A549 (cell line): ENCODE data around the gene ARHGEF19. TPM values are rescaled to one million over a fixed set of nuclear protein-coding genes. Genes with fewer than 3 reads are reported as not detected.

Experiments
- ATAC-seq, 2 experiments: fragments of 200-7000 bp in 1 of 2; fragments of >200 bp in 1 of 2; cut with Nextera tagmentation in 1 of 2; cut with Tn5 transposase in 1 of 2; 3 replicates each; pipeline versions ENCODE4 v1.8.0 to v1.9.1; 2018 to 2020; ENCODE audit warnings: mild to moderate bottlenecking in 1 of 2, moderate library complexity in 1 of 2
- CTCF ChIA-PET: fragments of 300-600 bp; sonication (Branson Sonifier 250); formaldehyde crosslinking; extraction: SDS; loops from one replicate; lab custom pipeline; 2021; ENCODE audit warnings: antibody characterized with exemption, inconsistent platforms; lab: Yijun Ruan, JAX
- POLR2A ChIA-PET: fragments of 350-600 bp; formaldehyde crosslinking; extraction: SDS; loops from one replicate; lab custom pipeline; 2021; ENCODE audit warnings: antibody characterized with exemption, inconsistent platforms; lab: Yijun Ruan, JAX
- DNase-seq, 2 experiments: peaks; one replicate each; pipeline versions ENCODE4 v3.0.0 to v3.0.0-alpha.2; 2011 to 2016; ENCODE audit warnings: low read depth in 1 of 2, low spot score in 1 of 2
- FAIRE-seq: peaks from 2 replicates; lab custom pipeline; 2011; peaks lifted over from hg19 to GRCh38; lab: Jason Lieb, UNC
- H3K27ac ChIP-seq, 2 experiments: fragments of >200 bp; sonication (Bioruptor Twin); formaldehyde crosslinking; 3 replicates each; pipeline ENCODE4 v1.5.1; 2016 to 2017
- H3K4me1 ChIP-seq: fragments of >200 bp; sonication (Bioruptor Twin); formaldehyde crosslinking; 3 replicates; pipeline ENCODE4 v1.6.1; 2016
- H3K4me2 ChIP-seq: fragments of >200 bp; sonication (Bioruptor Twin); formaldehyde crosslinking; 3 replicates; pipeline ENCODE4 v1.6.1; 2016
- H3K4me3 ChIP-seq: fragments of >200 bp; sonication (Bioruptor Twin); formaldehyde crosslinking; 3 replicates; pipeline ENCODE4 v1.5.1; 2016
- H3K9me3 ChIP-seq: fragments of >200 bp; sonication (Bioruptor Twin); formaldehyde crosslinking; 3 replicates; pipeline ENCODE4 v1.6.1; 2016
- ATOH8 ChIP-seq: fragments of 250-450 bp; sonication (Bioruptor Pico); IDR thresholded peaks from 2 replicates; pipeline ENCODE4 v1.5.0; 2020; ENCODE audit warnings: low read depth, mild to moderate bottlenecking, moderate library complexity
- CEBPB ChIP-seq, 2 experiments: fragments of >200 bp in 1 of 2; sonication (Bioruptor Twin) in 1 of 2; formaldehyde crosslinking in 1 of 2; IDR thresholded peaks; 2 replicates each; pipeline ENCODE4 v1.6.1; 2012 to 2016
- CHD4 ChIP-seq: fragments of 200-600 bp; sonication (generic); IDR thresholded peaks from 2 replicates; pipeline ENCODE4 v1.6.1; 2016; ENCODE audit warnings: antibody characterized with exemption, mild to moderate bottlenecking, borderline replicate concordance
- EHF ChIP-seq: fragments of 250-450 bp; sonication (Bioruptor Pico); IDR thresholded peaks from 2 replicates; pipeline ENCODE4 v1.5.0; 2020; ENCODE audit warnings: mild to moderate bottlenecking
- FOSB ChIP-seq: fragments of 250-450 bp; sonication (Bioruptor Pico); IDR thresholded peaks from 2 replicates; pipeline ENCODE4 v1.5.0; 2020; ENCODE audit warnings: mild to moderate bottlenecking, moderate library complexity
- GATA3 ChIP-seq: IDR thresholded peaks from 2 replicates; pipeline ENCODE4 v1.6.1; 2012; ENCODE audit warnings: borderline replicate concordance
- JUN ChIP-seq, 2 experiments: fragments of >200 bp; sonication (Bioruptor Twin); formaldehyde crosslinking; IDR thresholded peaks; 2 replicates in 1 of 2; 3 replicates in 1 of 2; pipeline ENCODE4 v1.6.1; 2016 to 2017
- JUNB ChIP-seq: fragments of >200 bp; sonication (Bioruptor Twin); formaldehyde crosslinking; IDR thresholded peaks from 2 replicates; pipeline ENCODE4 v1.6.1; 2016
- MAFK ChIP-seq: fragments of 450-650 bp; IDR thresholded peaks from 2 replicates; pipeline ENCODE4 v1.6.1; 2014; ENCODE audit not compliant: partially characterized antibody
- MAX ChIP-seq: IDR thresholded peaks from 2 replicates; pipeline ENCODE4 v1.6.1; 2012
- NPAS2 ChIP-seq: fragments of 250-450 bp; sonication (Bioruptor Pico); IDR thresholded peaks from 2 replicates; pipeline ENCODE4 v1.8.0; 2022; ENCODE audit warnings: mild to moderate bottlenecking, moderate library complexity, borderline replicate concordance
- NR3C1 ChIP-seq: fragments of >200 bp; sonication (Bioruptor Twin); formaldehyde crosslinking; IDR thresholded peaks from 3 replicates; pipeline ENCODE4 v1.6.1; 2017
- RARB ChIP-seq: fragments of 250-450 bp; sonication (Bioruptor Pico); IDR thresholded peaks from 2 replicates; pipeline ENCODE4 v1.8.0; 2021; ENCODE audit warnings: mild to moderate bottlenecking, moderate library complexity
- RCOR1 ChIP-seq: fragments of 150-350 bp; IDR thresholded peaks from 2 replicates; pipeline ENCODE4 v1.6.1; 2014; ENCODE audit warnings: antibody characterized with exemption, low read length, low read depth
- REST ChIP-seq: fragments of 200-600 bp; sonication (generic); IDR thresholded peaks from 2 replicates; pipeline ENCODE4 v1.6.1; 2016; ENCODE audit warnings: antibody characterized with exemption, mild to moderate bottlenecking, moderate library complexity
- TFCP2L1 ChIP-seq: fragments of 250-450 bp; sonication (Bioruptor Pico); IDR thresholded peaks from 2 replicates; pipeline ENCODE4 v1.5.0; 2021; ENCODE audit warnings: mild to moderate bottlenecking
- ZC3H11A ChIP-seq: fragments of 450-650 bp; IDR thresholded peaks from 2 replicates; pipeline ENCODE4 v1.6.1; 2014; ENCODE audit warnings: antibody characterized with exemption, mild to moderate bottlenecking
- ZNF302 ChIP-seq: fragments of 250-450 bp; sonication (Bioruptor Pico); IDR thresholded peaks from 2 replicates; pipeline ENCODE4 v1.9.0; 2021; ENCODE audit warnings: inconsistent platforms, mild to moderate bottlenecking, moderate library complexity
- WGBS: methylation state at CpG from one replicate; pipeline ENCODE4 v1.1.6; 2017; ENCODE audit errors: missing lambda C conversion rate; 5-methylcytosine and 5-hydroxymethylcytosine counted together
- polyA plus RNA-seq, 4 experiments: library from polyadenylated mRNA; depleted of rRNA in 3 of 4; stranded (reverse); fragments of >200 nt; fragmentation: RNase III in 1 of 4; extraction: RNeasy Plus Mini Kit Qiagen cat#74134 plus additional on column Dnase treatment in 1 of 4; gene quantifications; 2 replicates in 3 of 4; 3 replicates in 1 of 4; pipeline ENCODE4 v1.2.3, GENCODE V29; 2011 to 2017
- TF ChIP-seq, protein P1 (sequence below): fragments of 250-450 bp; sonication (Bioruptor Pico); IDR thresholded peaks from 2 replicates; pipeline ENCODE4 v1.5.0; 2021; ENCODE audit warnings: mild to moderate bottlenecking, moderate library complexity, borderline replicate concordance
- TF ChIP-seq, protein P2 (sequence below): fragments of >200 bp; sonication (Bioruptor Twin); formaldehyde crosslinking; IDR thresholded peaks from 3 replicates; pipeline ENCODE4 v1.5.1; 2016
- TF ChIP-seq, protein P3 (sequence below): fragments of >200 bp; sonication (Bioruptor Twin); formaldehyde crosslinking; IDR thresholded peaks from 2 replicates; pipeline ENCODE4 v1.6.1; 2016
- TF ChIP-seq, protein P4 (sequence below): IDR thresholded peaks from 2 replicates; pipeline ENCODE4 v1.6.1; 2012; ENCODE audit warnings: low read depth, borderline replicate concordance

The ARHGEF19 gene
- polyA plus RNA-seq, 2 of the 4 experiments (the other 2 are of a cell fraction) = 6.1 to 9.2 TPM

DNA sequence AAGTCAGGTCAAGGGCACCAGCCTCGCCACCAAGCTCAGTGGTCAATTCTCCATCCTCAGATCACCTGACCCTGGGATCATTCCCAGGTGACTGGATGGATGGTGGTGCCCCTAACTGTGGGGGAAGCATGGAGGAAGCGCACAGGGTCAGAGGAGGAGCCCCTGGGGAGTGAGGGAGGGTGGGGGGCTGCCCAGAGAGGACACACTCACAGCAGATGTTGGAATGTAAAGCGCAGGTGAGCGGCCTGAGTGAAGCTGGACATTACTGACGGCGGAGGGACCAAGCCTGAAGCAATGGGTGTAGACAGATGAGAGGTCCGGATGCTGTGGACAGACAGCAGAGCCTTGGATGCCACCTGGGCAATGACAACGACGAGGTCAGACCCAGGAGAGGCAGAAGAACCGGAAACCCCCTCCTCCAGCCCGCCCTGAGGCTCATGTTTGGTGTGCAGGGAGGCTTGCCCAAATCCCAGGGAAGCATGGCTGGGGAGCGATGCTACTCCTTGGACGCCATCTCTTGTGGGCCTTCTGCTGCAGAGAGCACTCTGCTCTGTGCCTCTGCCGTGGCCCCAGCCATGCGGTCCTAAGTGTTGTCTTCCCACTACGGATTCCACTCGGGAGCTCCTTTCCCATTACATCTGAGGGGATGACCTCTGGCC is 30.2 kb upstream of the ARHGEF19 start (continued):
- TF ChIP-seq, protein P1, sequence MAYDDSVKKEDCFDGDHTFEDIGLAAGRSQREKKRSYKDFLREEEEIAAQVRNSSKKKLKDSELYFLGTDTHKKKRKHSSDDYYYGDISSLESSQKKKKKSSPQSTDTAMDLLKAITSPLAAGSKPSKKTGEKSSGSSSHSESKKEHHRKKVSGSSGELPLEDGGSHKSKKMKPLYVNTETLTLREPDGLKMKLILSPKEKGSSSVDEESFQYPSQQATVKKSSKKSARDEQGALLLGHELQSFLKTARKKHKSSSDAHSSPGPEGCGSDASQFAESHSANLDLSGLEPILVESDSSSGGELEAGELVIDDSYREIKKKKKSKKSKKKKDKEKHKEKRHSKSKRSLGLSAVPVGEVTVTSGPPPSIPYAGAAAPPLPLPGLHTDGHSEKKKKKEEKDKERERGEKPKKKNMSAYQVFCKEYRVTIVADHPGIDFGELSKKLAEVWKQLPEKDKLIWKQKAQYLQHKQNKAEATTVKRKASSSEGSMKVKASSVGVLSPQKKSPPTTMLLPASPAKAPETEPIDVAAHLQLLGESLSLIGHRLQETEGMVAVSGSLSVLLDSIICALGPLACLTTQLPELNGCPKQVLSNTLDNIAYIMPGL (CRISPR knock-in tag) = no peak
- no peak for TF ChIP-seq JUNB
- no peak for TF ChIP-seq RCOR1
- TF ChIP-seq, protein P2, sequence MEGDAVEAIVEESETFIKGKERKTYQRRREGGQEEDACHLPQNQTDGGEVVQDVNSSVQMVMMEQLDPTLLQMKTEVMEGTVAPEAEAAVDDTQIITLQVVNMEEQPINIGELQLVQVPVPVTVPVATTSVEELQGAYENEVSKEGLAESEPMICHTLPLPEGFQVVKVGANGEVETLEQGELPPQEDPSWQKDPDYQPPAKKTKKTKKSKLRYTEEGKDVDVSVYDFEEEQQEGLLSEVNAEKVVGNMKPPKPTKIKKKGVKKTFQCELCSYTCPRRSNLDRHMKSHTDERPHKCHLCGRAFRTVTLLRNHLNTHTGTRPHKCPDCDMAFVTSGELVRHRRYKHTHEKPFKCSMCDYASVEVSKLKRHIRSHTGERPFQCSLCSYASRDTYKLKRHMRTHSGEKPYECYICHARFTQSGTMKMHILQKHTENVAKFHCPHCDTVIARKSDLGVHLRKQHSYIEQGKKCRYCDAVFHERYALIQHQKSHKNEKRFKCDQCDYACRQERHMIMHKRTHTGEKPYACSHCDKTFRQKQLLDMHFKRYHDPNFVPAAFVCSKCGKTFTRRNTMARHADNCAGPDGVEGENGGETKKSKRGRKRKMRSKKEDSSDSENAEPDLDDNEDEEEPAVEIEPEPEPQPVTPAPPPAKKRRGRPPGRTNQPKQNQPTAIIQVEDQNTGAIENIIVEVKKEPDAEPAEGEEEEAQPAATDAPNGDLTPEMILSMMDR = no peak
- TF ChIP-seq, all 56 proteins: peak for 0

DNA sequence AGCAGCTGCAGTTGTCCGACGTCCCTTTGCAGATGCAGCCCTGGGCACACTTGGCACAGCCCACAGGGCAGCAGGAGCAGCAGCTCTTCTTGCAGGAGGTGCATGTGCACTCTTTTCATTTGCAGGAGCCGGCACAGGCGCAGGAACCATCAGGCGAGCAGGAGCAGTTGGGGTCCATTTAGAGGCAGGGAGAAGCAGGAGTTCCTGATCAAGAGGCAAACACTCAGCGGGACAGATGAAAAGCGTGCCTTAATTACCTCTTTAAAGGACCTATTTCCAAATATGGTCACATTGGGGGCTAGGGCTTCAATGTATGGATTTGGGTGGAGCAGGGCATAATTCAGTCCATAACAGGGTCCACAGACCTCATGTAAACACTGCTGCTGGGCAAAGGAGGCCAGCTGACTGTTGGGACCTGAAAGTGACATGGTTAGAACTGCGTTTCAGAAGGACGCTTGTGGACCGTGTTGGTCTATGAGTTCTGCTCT is 28.8 kb upstream of the ARHGEF19 start:
- CTCF ChIA-PET = interaction anchor here (5.1 to 5.4 kb wide), 2 partner anchors 36 to 162 kb away, joined by 31 to 107 read pairs; no protein-coding TSS in a partner anchor
- 87% methylated on average over 10 of the region's 10 CpGs for WGBS
- DNase-seq (no peak), ATAC-seq (no peak), FAIRE-seq (no peak)
- POLR2A ChIA-PET = no interaction called here
- TF ChIP-seq, protein P3, sequence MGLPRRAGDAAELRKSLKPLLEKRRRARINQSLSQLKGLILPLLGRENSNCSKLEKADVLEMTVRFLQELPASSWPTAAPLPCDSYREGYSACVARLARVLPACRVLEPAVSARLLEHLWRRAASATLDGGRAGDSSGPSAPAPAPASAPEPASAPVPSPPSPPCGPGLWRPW = no peak
- no peak for TF ChIP-seq NR3C1
- no peak for TF ChIP-seq JUN (IDR thresholded peaks at IDR 0.05)
- TF ChIP-seq ATOH8 (CRISPR knock-in tag) = no peak
- no peak for TF ChIP-seq EHF
- TF ChIP-seq FOSB (CRISPR knock-in tag) = no peak
- no peak for TF ChIP-seq MAX
- TF ChIP-seq CEBPB (IDR thresholded peaks at IDR 0.05) = no peak
- no peak for TF ChIP-seq ZNF302 (CRISPR knock-in tag)
- TF ChIP-seq NPAS2 = no peak
- TF ChIP-seq, protein P4, sequence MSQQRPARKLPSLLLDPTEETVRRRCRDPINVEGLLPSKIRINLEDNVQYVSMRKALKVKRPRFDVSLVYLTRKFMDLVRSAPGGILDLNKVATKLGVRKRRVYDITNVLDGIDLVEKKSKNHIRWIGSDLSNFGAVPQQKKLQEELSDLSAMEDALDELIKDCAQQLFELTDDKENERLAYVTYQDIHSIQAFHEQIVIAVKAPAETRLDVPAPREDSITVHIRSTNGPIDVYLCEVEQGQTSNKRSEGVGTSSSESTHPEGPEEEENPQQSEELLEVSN = no peak
- TF ChIP-seq CHD4 = no peak
- TF ChIP-seq REST = no peak
- no peak for TF ChIP-seq TFCP2L1 (CRISPR knock-in tag)
- TF ChIP-seq, protein P2 = no peak
- no peak for TF ChIP-seq MAFK
- TF ChIP-seq RARB (CRISPR knock-in tag) = no peak
- no peak for TF ChIP-seq ZC3H11A
- TF ChIP-seq GATA3 = no peak
- H3K4me1 ChIP-seq = peaks cover 13% of the 10 kb centered on the region
- no peak overlapping the region for H3K4me2 ChIP-seq
- H3K4me3 ChIP-seq = no peak overlapping the region
- no peaks in the 10 kb centered on the region for H3K9me3 ChIP-seq
- H3K27ac ChIP-seq = no peak overlapping the region
